GM21526 (cell line): Measurements from ENCODE around the gene DOCK1.
"Not testable (repeated sequence)": the region's sequence is repeated elsewhere in the genome, so short reads cannot be mapped to it uniquely, and the experiment has no call there.

Experiments used
- ATAC-seq: cut with Tn5 transposase; IDR thresholded peaks from one replicate; pipeline ENCODE4 v1.9.1; 2021; ENCODE audit warnings: moderate library complexity; ENCODE audit not compliant: unreplicated experiment, low FRiP score

DOCK1 gene

DNA sequence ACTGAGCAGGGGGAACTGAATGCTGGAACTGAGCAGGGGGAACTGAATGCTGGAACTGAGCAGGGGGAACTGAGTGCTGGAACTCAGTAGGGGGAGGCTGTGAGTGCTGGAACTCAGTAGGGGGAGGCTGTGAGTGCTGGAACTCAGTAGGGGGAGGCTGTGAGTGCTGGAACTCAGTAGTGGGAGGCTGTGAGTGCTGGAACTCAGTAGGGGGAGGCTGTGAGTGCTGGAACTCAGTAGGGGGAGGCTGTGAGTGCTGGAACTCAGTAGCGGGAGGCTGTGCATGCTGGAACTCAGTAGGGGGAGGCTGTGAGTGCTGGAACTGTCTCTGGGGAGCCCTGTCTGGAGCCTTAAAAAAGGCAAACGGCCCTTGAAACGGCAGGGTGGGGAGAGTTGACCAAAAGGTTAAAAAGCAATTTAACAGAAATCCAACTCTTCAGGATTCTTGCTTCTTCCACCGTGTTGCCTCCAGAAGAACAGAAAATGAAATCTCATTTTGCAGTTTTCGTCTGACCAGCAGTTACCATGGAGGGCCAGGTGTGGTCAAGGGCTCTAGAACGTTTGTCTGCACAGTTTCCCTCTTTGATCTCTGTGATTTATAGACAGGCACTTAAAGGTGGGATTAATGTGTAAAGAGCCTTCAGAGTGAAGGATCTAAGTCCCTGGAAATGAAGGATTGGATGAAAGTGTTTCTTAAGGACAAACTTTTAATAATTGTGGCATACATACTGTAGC lies 19.1 kb downstream of the DOCK1 start:
- ATAC-seq = no peak

- no peak for ATAC-seq
Measured at GRCh38 chr10:126924915-126925300, 19.7 kb downstream of the DOCK1 start.

DNA sequence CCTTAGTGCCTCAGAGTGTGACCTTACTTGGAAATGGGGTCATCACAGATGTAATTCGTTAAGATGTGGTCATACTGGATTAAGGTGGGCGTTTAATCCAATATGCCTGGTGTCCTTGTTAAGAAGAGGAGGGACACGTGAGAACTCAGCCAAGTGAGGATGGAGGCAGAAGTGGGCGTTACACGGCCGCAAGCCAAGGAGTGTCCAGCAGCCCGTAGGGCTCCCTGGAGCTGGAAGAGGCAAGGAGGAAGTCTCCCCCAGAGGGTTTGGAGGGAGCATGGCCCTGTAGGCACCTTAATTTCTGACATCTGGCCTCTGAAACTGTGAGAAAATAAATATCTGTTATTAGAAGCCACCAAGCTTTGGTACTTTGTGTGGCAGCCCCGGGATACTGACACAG lies 21.3 kb downstream of the DOCK1 start:
- ATAC-seq = no peak

- no peak for ATAC-seq
Measured at GRCh38 chr10:126927799-126928198, 22.6 kb downstream of the DOCK1 start.

GRCh38 chr10:126928274-126928673 lies 23.0 kb downstream of the DOCK1 start:
- ATAC-seq = no peak

GRCh38 chr10:126929391-126929790 lies 24.2 kb downstream of the DOCK1 start:
- ATAC-seq = no peak

GRCh38 chr10:126930131-126930882 lies 25.1 kb downstream of the DOCK1 start:
- ATAC-seq = no peak

GRCh38 chr10:126930883-126931503 lies 25.8 kb downstream of the DOCK1 start:
- no peak for ATAC-seq

GRCh38 chr10:126931544-126931943 lies 26.3 kb downstream of the DOCK1 start:
- no peak for ATAC-seq

DNA sequence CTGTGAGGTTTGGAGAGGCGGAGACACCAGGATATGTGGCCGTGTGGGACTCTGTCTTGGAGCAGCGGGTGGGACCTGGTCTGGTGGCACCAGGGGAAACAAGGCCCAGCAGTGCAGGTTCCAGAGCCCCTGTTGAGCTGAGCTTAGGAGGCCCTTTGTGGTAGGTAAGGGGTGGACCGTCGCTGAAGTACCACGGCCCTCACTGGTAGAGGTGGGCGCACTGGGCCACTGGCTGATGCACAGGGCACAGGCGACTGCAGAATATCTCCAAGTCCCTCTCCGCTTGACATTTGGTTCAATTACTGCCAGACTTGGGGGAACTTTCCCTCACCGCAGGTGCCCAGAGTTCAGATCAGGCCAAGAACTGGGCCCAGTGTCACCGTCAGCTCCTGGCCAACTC lies 27.3 kb downstream of the DOCK1 start:
- no peak for ATAC-seq

DNA sequence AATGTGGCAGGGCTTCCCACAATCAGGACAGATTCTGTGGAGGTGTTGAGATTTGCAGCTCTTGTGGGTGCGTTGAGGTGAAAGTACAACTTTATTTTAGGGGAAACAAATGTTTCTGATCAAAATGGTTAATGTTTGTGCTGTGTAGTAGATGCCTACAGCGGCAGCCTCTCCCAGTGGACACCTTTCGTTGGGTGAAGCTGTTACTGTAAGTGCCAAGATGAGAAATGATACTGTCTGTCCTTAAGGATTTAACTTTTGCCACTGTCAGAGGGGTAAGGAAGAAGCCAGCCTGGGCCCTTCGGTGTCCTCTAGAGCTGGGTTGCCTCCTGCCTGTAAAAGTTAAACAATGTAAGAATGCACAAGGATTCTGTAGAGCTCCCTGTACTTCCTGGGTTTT lies 27.9 kb downstream of the DOCK1 start:
- ATAC-seq = no peak

GRCh38 chr10:126935263-126935946 lies 30.2 kb downstream of the DOCK1 start:
- ATAC-seq = no peak

- ATAC-seq = no peak
Measured at GRCh38 chr10:126937026-126937425, 31.8 kb downstream of the DOCK1 start.

DNA sequence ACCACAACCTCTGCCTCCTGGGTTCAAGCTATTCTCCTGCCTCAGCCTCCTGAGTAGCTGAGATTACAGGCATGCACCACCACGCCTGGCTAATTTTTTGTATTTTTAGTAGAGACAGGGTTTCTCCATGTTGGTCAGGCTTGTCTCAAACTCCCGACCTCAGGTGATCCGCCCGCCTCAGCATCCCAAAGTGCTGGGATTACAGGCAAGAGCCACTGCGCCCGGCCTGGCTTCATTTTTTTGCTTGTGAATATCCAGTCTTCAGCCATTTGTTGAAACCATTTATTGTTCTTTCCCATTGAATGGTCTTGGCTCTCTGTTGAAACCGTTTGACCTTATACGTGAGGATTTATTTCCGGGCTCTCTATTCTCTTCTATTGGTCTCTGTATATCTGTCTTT lies 32.9 kb downstream of the DOCK1 start:
- not testable (repeated sequence) for ATAC-seq

DNA sequence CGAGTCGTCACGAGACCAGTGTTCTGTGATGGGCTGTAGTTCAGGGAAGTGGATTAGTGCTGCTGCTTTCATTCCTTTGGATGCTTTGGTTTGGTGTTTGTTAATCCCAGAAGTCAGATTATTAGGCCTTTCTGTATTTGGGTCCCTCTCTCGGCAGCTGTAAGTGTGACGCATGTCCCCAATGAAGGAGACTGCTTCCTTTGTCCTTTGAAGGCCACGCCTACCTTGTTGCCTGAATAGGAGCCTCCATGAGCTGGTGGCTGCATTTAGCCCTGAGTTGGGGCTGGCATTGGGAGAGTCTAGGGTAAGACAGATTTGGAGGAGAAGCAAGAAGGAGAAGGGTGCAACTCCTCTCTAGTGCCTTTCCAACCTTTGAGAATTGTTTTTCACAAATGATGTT lies 34.5 kb downstream of the DOCK1 start:
- no peak for ATAC-seq

- ATAC-seq = no peak
Measured at GRCh38 chr10:126940670-126941310, 35.6 kb downstream of the DOCK1 start.

GRCh38 chr10:126944191-126944590 lies 39.0 kb downstream of the DOCK1 start:
- no peak for ATAC-seq

- no peak for ATAC-seq
Measured at GRCh38 chr10:126945351-126946030, 40.3 kb downstream of the DOCK1 start.

GRCh38 chr10:126946746-126947145 lies 41.5 kb downstream of the DOCK1 start:
- ATAC-seq = no peak
